Vagina (tissue), 2 donors: ENCODE results near the gene HADHB.

Experiments
- CTCF ChIP-seq, 3 experiments: fragments of 450-650 bp in 2 of 3; fragments of 200-600 bp in 1 of 3; sonication (generic) in 1 of 3; IDR thresholded peaks; one replicate each; pipeline ENCODE4 v1.5.1; 2017 to 2019; ENCODE audit warnings: antibody characterized with exemption in 3 of 3, mild to moderate bottlenecking in 2 of 3, moderate library complexity in 2 of 3
- POLR2A ChIP-seq, 2 donors: fragments of 450-650 bp; IDR thresholded peaks; one replicate each; pipeline ENCODE4 v1.6.1; 2017; ENCODE audit warnings: antibody characterized with exemption in 2 of 2, mild to moderate bottlenecking in 2 of 2, moderate library complexity in 2 of 2
- POLR2AphosphoS5 ChIP-seq, 2 donors: sonication (generic); formaldehyde crosslinking; IDR thresholded peaks; one replicate each; pipeline ENCODE4 v1.9.0; 2017; ENCODE audit warnings: antibody characterized with exemption in 2 of 2, mild to moderate bottlenecking in 2 of 2, low read depth in 1 of 2; ENCODE audit not compliant: insufficient read depth in 1 of 2

- TF ChIP-seq CTCF (IDR thresholded peaks at IDR 0.05), result no peak
- no peak for TF ChIP-seq POLR2AphosphoS5 (IDR thresholded peaks at IDR 0.05; ENCODE audit: insufficient read depth in 1 of 2, low read depth in 1 of 2)
- no peak for TF ChIP-seq POLR2A (IDR thresholded peaks at IDR 0.05)
Observed at GRCh38 chr2:26284132-26284531, 39.4 kb downstream of the HADHB start.
